Loucy (cell line): ENCODE measurements around the gene TMEM107.
A peak's percentile ranks its signal among the peaks of the same experiment; 100 is the strongest.

Source experiments
- H2AFZ ChIP-seq: fragments of 200-600 bp; sonication (generic); 2 replicates; pipeline ENCODE4 v1.6.0; 2016; ENCODE audit warnings: antibody characterized with exemption, mild to moderate bottlenecking, low read length, moderate library complexity
- H3F3A ChIP-seq: fragments of 200-600 bp; 2 replicates; pipeline ENCODE4 v1.6.0; 2016; ENCODE audit warnings: antibody characterized with exemption, low read depth, mild to moderate bottlenecking
- H3K27me3 ChIP-seq: fragments of 200-600 bp; sonication (generic); 2 replicates; pipeline ENCODE4 v1.6.1; 2014; ENCODE audit warnings: low read length, mild to moderate bottlenecking; ENCODE audit not compliant: insufficient read depth, poor library complexity, severe bottlenecking
- H3K36me3 ChIP-seq: fragments of 200-600 bp; sonication (generic); 2 replicates; pipeline ENCODE4 v1.6.1; 2016; ENCODE audit warnings: low read length; ENCODE audit not compliant: insufficient read depth
- H3K4me1 ChIP-seq: fragments of 200-600 bp; sonication (generic); 2 replicates; pipeline ENCODE4 v1.5.1; 2014; ENCODE audit warnings: low read length, mild to moderate bottlenecking; ENCODE audit not compliant: insufficient read depth, poor library complexity, severe bottlenecking
- H3K4me2 ChIP-seq: fragments of 200-600 bp; sonication (generic); 2 replicates; pipeline ENCODE4 v1.6.0; 2014; ENCODE audit warnings: antibody characterized with exemption, low read length, low read depth, mild to moderate bottlenecking; ENCODE audit not compliant: poor library complexity, severe bottlenecking
- H3K4me3 ChIP-seq: fragments of 200-600 bp; sonication (generic); 2 replicates; pipeline ENCODE4 v1.5.1; 2014; ENCODE audit warnings: low read length, mild to moderate bottlenecking, mixed read lengths; ENCODE audit not compliant: poor library complexity, severe bottlenecking
- H3K79me2 ChIP-seq: fragments of 200-600 bp; sonication (generic); 2 replicates; pipeline ENCODE4 v1.6.1; 2014; ENCODE audit warnings: low read length; ENCODE audit not compliant: insufficient read depth
- H3K9ac ChIP-seq: fragments of 200-600 bp; sonication (generic); 2 replicates; pipeline ENCODE4 v1.6.0; 2014; ENCODE audit warnings: mild to moderate bottlenecking, low read depth, low read length, moderate library complexity; ENCODE audit not compliant: poor library complexity, severe bottlenecking
- H3K9me2 ChIP-seq: fragments of 200-600 bp; sonication (generic); replicated peaks from 2 replicates; pipeline ENCODE4 v1.6.1; 2016; ENCODE audit warnings: low read depth, low read length, mixed read lengths
- H3K9me3 ChIP-seq: fragments of 200-600 bp; sonication (generic); 2 replicates; pipeline ENCODE4 v1.6.1; 2014; ENCODE audit warnings: mild to moderate bottlenecking, antibody characterized with exemption, low read length, low read depth; ENCODE audit not compliant: insufficient read depth
- H4K20me1 ChIP-seq: fragments of 200-600 bp; sonication (generic); 2 replicates; pipeline ENCODE4 v1.6.0; 2014; ENCODE audit warnings: antibody characterized with exemption, low read length, mild to moderate bottlenecking; ENCODE audit not compliant: insufficient read depth, poor library complexity, severe bottlenecking
- EZH2phosphoT487 ChIP-seq: fragments of 200-600 bp; IDR thresholded peaks from 2 replicates; pipeline ENCODE4 v1.6.1; 2018; ENCODE audit warnings: antibody characterized with exemption, mild to moderate bottlenecking, moderate library complexity, borderline replicate concordance
- TF ChIP-seq, protein P1 (sequence below): fragments of 200-600 bp; sonication (generic); conservative IDR thresholded peaks from 2 replicates; pipeline ENCODE4 v1.5.1; 2014; ENCODE audit warnings: mild to moderate bottlenecking, antibody characterized with exemption, low read length

TMEM107 gene

DNA sequence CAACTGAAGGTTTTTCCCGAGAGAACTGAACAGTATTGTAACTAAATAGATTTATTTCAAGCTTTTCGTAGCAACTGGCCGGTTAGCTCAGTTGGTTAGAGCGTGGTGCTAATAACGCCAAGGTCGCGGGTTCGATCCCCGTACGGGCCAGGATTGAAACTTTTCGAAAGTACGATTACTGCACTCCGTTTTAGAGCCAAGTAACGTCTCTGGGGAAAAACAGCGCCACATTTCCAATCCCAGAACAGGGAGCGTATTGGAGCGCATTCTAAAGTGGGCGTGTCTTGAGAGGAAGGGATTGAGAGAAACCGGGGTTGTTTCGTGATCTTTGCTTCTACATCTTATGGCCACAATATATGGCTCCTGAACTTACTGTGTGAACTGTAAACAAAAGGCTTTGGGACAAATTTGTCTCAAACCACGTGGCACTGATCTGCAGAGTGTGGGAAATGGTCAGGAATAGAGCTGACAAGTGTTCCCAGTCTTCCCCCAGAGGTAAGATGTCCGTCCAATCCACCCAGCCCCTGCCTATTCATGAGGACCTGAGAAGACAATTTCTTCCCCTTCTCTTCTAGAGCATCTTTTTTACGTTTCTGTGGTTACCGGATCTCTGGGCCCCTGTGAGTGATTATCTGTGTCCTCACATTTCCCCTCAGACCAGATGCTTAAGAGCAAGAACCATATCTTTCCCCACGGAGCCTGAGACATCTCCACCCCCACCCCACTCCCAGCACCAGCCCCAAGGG, 11.5 kb upstream of the TMEM107 start:
- Histone ChIP-seq H3K4me1 (peaks cover 37% of the 10 kb centered on the region), H4K20me1 (peaks cover 5% of the 10 kb centered on the region), H3K79me2 (peaks cover 13% of the 10 kb centered on the region; the same call in 1 of the 2 replicates), H3K27me3 (no peaks in the 10 kb centered on the region), H2AFZ (no peak overlapping the region; the same call in 1 of the 2 replicates), H3K4me3 (peak overlapping the region; percentile 84), H3K4me2 (peak overlapping the region; percentile 99), H3K36me3 (no peaks in the 10 kb centered on the region), H3K9me2 (no peaks in the 10 kb centered on the region), H3F3A (peaks cover 22% of the 10 kb centered on the region), H3K9ac (peak overlapping the region; percentile 87), H3K9me3 (no peaks in the 10 kb centered on the region)
- no peak for TF ChIP-seq EZH2phosphoT487
- TF ChIP-seq, protein P1, sequence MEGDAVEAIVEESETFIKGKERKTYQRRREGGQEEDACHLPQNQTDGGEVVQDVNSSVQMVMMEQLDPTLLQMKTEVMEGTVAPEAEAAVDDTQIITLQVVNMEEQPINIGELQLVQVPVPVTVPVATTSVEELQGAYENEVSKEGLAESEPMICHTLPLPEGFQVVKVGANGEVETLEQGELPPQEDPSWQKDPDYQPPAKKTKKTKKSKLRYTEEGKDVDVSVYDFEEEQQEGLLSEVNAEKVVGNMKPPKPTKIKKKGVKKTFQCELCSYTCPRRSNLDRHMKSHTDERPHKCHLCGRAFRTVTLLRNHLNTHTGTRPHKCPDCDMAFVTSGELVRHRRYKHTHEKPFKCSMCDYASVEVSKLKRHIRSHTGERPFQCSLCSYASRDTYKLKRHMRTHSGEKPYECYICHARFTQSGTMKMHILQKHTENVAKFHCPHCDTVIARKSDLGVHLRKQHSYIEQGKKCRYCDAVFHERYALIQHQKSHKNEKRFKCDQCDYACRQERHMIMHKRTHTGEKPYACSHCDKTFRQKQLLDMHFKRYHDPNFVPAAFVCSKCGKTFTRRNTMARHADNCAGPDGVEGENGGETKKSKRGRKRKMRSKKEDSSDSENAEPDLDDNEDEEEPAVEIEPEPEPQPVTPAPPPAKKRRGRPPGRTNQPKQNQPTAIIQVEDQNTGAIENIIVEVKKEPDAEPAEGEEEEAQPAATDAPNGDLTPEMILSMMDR, result no peak

DNA sequence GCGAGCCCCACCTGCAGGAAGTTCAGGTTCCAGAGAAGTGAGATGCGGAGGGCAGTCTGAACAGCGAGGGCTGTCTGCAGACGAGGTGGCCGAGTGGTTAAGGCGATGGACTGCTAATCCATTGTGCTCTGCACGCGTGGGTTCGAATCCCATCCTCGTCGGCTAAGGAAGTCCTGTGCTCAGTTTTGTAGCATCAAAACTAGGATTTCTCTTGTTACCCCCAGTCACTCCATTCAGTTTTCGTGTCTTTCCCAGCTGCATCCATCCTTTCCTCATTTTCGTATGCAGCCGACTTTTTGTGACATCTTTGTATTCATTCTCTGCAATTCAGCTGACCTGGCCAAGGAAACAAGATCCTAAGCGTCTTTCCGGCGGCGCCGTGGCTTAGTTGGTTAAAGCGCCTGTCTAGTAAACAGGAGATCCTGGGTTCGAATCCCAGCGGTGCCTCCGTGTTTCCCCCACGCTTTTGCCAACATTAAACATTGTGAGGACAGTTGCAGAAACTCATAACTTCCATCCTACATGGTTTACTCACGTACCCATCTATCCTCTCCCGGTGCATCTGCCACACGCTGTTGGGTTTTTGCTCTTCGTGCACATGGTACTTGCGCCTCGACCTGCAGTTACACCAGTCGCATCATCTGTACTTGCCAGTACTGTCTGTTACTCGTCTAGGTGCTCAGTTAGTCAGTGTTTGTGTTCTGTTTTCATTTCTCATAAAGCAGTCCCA, 10.8 kb upstream of the TMEM107 start:
- Histone ChIP-seq H3K4me2 (peak overlapping the region; percentile 99), H3K9me3 (no peaks in the 10 kb centered on the region), H3K4me3 (peak overlapping the region; percentile 84), H2AFZ (peak overlapping the region; percentile 89), H3K36me3 (no peaks in the 10 kb centered on the region), H3K79me2 (peaks cover 13% of the 10 kb centered on the region; the same call in 1 of the 2 replicates), H3K9me2 (no peaks in the 10 kb centered on the region), H3F3A (peaks cover 22% of the 10 kb centered on the region), H3K9ac (peak overlapping the region; percentile 87), H4K20me1 (peaks cover 5% of the 10 kb centered on the region), H3K27me3 (no peaks in the 10 kb centered on the region), H3K4me1 (peaks cover 32% of the 10 kb centered on the region)
- TF ChIP-seq EZH2phosphoT487, result no peak
- TF ChIP-seq, protein P1, result no peak; the same call in 1 of the 2 replicates

DNA sequence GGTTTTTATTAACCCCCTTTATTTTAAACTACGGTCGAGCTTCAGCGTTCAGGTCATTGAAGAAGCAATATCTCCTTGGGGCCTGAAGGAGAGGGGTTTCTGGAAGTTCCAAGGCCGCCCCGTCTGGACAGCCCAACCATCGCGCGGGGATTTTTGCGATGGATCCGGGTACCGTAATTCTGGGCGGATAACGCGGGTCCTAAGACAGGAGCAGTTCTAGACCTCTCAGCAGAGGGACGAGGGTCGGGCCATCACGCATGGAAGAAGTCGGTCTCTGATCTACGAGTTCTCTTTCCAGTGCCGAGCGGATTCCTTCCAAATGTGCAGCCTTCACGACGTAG, 10.2 kb upstream of the TMEM107 start:
- no peaks in the 10 kb centered on the region for H3K36me3 ChIP-seq
- H3K4me3 ChIP-seq, result peak overlapping the region; percentile 84
- H3K4me1 ChIP-seq, result peaks cover 27% of the 10 kb centered on the region
- H3K79me2 ChIP-seq, result peaks cover 13% of the 10 kb centered on the region; the same call in 1 of the 2 replicates
- peaks cover 18% of the 10 kb centered on the region for H3F3A ChIP-seq
- no peaks in the 10 kb centered on the region for H3K9me3 ChIP-seq
- H4K20me1 ChIP-seq, result peaks cover 5% of the 10 kb centered on the region
- no peaks in the 10 kb centered on the region for H3K9me2 ChIP-seq
- no peaks in the 10 kb centered on the region for H3K27me3 ChIP-seq
- H3K4me2 ChIP-seq, result peak overlapping the region; percentile 99
- H3K9ac ChIP-seq, result peak overlapping the region; percentile 87
- peak overlapping the region; percentile 89 for H2AFZ ChIP-seq
- TF ChIP-seq, protein P1, result peak; percentile 38; the same call in 1 of the 2 replicates
- no peak for TF ChIP-seq EZH2phosphoT487
